HepG2 (cell line): ENCODE results near the gene COL25A1. TPM values are rescaled to one million over a fixed set of nuclear protein-coding genes. Genes with fewer than 3 reads are reported as not detected.

Experiments used
- KIAA2018 ChIP-seq: sonication (generic); formaldehyde crosslinking; IDR thresholded peaks from 2 replicates; pipeline ENCODE4 v1.5.0; 2020; ENCODE audit warnings: mild to moderate bottlenecking, missing genetic modification reagents, borderline replicate concordance
- NR1H2 ChIP-seq: sonication (generic); formaldehyde crosslinking; IDR thresholded peaks from 2 replicates; pipeline ENCODE4 v1.8.1; 2022; ENCODE audit warnings: low read depth, missing genetic modification reagents, borderline replicate concordance
- RARG ChIP-seq: sonication (generic); formaldehyde crosslinking; IDR thresholded peaks from 2 replicates; pipeline ENCODE4 v1.4.0; 2020; ENCODE audit warnings: low read depth, mild to moderate bottlenecking, missing genetic modification reagents
- SP5 ChIP-seq: IDR thresholded peaks from 2 replicates; pipeline ENCODE4 v1.6.1; 2016; ENCODE audit warnings: low read depth, borderline replicate concordance
- ZNF83 ChIP-seq: sonication (generic); formaldehyde crosslinking; IDR thresholded peaks from 2 replicates; pipeline ENCODE4 v1.4.0; 2020; ENCODE audit warnings: missing genetic modification reagents, mild to moderate bottlenecking, borderline replicate concordance
- polyA plus RNA-seq, 8 experiments: library from polyadenylated mRNA; depleted of rRNA in 3 of 8; stranded (reverse) in 7 of 8; unstranded in 1 of 8; fragments of >200 nt; fragmentation: Illumina TruSeq in 4 of 8; extraction: Trizol in 4 of 8; gene quantifications; 2 replicates each; pipeline versions ENCODE4 v1.2.1 to v1.2.3, GENCODE V29; 2011 to 2016; ENCODE audit warnings: low read depth in 4 of 8, missing spikeins in 1 of 8, mixed read lengths in 1 of 8; ENCODE audit not compliant: insufficient read depth in 1 of 8
- total RNA-seq, 5 experiments: library from RNA; depleted of rRNA; stranded (reverse); fragments of >200 nt; fragmentation: Illumina TruSeq; extraction: Trizol; gene quantifications; 2 replicates each; pipeline ENCODE4 v1.2.3, GENCODE V29; 2016; ENCODE audit warnings: low read depth in 1 of 5
- TF ChIP-seq, protein P1 (sequence below): sonication (generic); formaldehyde crosslinking; IDR thresholded peaks from 2 replicates; pipeline ENCODE4 v1.4.0; 2020; ENCODE audit warnings: missing genetic modification reagents, mild to moderate bottlenecking, borderline replicate concordance

COL25A1 gene
- total and polyA plus RNA-seq, 2 of the 13 experiments (the other 11 are each of a cell fraction or from before 2014, with no cell fraction given) = not detected

DNA sequence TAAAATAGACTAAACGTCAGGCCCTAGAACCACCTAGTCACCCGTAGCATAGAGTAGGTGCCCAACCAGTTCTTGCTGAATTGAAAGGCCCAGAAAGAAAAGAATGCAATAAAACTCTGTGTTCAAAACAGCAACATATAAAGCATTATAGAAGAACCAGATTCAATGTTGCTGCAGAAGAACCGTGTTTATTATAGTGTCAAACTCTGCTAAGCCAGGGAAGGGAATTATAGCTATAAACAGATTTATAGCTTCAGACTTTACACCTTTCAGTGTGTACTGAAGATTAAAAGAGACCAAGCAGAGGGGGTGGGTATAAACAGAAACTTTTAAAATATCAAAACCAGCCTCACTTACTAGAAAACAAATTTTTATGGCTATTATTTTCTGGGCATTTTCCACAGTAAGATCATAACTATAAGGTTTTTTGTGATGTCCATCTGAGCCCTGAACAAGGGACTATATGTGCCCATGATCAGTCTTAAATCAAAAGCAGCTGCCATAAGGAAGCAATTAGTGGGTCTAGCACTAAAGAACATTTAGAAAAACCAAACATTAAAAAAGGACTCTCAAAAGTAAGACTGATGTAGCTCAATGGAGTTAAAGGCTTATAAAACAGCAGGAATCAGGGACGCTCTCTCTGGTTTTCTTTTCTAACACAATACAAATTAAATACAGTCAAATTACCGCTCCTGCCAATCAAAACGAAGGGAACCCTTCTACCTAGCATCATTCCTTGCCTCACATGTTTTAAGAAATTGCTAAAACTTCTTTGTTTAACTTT is 319.9 kb downstream of the COL25A1 start (continued):
- TF ChIP-seq KIAA2018 = no peak
- TF ChIP-seq NR1H2 (CRISPR knock-in tag) = no peak
- no peak for TF ChIP-seq ZNF83 (CRISPR knock-in tag)
- TF ChIP-seq, protein P1, sequence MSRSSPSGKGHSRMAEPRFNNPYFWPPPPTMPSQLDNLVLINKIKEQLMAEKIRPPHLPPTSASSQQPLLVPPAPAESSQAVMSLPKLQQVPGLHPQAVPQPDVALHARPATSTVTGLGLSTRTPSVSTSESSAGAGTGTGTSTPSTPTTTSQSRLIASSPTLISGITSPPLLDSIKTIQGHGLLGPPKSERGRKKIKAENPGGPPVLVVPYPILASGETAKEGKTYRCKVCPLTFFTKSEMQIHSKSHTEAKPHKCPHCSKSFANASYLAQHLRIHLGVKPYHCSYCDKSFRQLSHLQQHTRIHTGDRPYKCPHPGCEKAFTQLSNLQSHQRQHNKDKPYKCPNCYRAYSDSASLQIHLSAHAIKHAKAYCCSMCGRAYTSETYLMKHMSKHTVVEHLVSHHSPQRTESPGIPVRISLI (CRISPR knock-in tag) = no peak
- no peak for TF ChIP-seq SP5 (CRISPR knock-in tag)
- no peak for TF ChIP-seq RARG (CRISPR knock-in tag)
- TF ChIP-seq, all 625 proteins: peak for 0
